K562 (cell line): ENCODE data around the gene CDH5. TPM values are rescaled to one million over a fixed set of nuclear protein-coding genes. Genes with fewer than 3 reads are reported as not detected.

Experiments used
- ATAC-seq: fragments of 200-7000 bp; cut with Tn5 transposase; 3 replicates; pipeline ENCODE4 v1.9.1; 2020; ENCODE audit warnings: moderate library complexity
- BruUV-seq: library from RNA; stranded (reverse); fragments of 400-500 nt; replicated peaks from 2 replicates; lab custom pipeline; 2021; lab: Mats Ljungman, UMichigan
- CTCF ChIA-PET: fragments of 300-600 bp; formaldehyde crosslinking; extraction: SDS; loops from one replicate; lab custom pipeline; 2021; ENCODE audit warnings: low intra/inter-chr PET ratio; lab: Yijun Ruan, JAX
- POLR2A ChIA-PET: fragments of 300-600, 350-650 bp; sonication (Branson Sonifier 250); formaldehyde crosslinking; extraction: SDS; loops from one replicate; lab custom pipeline; 2021; ENCODE audit warnings: antibody characterized with exemption, inconsistent platforms; lab: Yijun Ruan, JAX
- DNase-seq, 4 experiments: peaks; one replicate each; pipeline versions ENCODE4 v3.0.0 to v3.0.0-alpha.2; 2011 to 2018; ENCODE audit warnings: low spot score in 3 of 4, mixed read lengths in 3 of 4; ENCODE audit errors: extremely low read depth in 1 of 4
- FAIRE-seq: peaks from 2 replicates; lab custom pipeline; 2011; peaks lifted over from hg19 to GRCh38; lab: Jason Lieb, UNC
- H2AFZ ChIP-seq: 2 replicates; pipeline ENCODE4 v1.6.0; 2011; ENCODE audit warnings: low read depth, low read length, control low read depth, inconsistent platforms
- H3K27ac ChIP-seq: fragments of 200-600 bp; 3 replicates; pipeline ENCODE4 v1.8.0; 2011; ENCODE audit warnings: low read depth, mild to moderate bottlenecking, control low read depth, inconsistent platforms, low read length, moderate library complexity, mixed read lengths; ENCODE audit errors: extremely low read depth
- H3K27me3 ChIP-seq, 2 experiments: fragments of 300-600 bp in 1 of 2; 2 replicates in 1 of 2; 3 replicates in 1 of 2; pipeline versions ENCODE4 v1.6.0 to v1.8.0; 2011; ENCODE audit warnings: inconsistent platforms in 2 of 2, low read length in 2 of 2, mild to moderate bottlenecking in 1 of 2, mixed read lengths in 1 of 2, moderate library complexity in 1 of 2; ENCODE audit not compliant: control insufficient read depth in 2 of 2, insufficient read depth in 2 of 2
- H3K36me3 ChIP-seq: fragments of 300-600 bp; 3 replicates; pipeline ENCODE4 v1.8.0; 2011; ENCODE audit warnings: mild to moderate bottlenecking, low read length, inconsistent platforms; ENCODE audit not compliant: control insufficient read depth, insufficient read depth
- H3K4me1 ChIP-seq, 2 experiments: fragments of 200-600 bp in 1 of 2; replicated peaks in 1 of 2; 2 replicates in 1 of 2; 3 replicates in 1 of 2; pipeline versions ENCODE4 v1.5.1 to v1.8.0; 2011; ENCODE audit warnings: inconsistent platforms in 2 of 2, low read length in 2 of 2, mild to moderate bottlenecking in 1 of 2, mixed read lengths in 1 of 2, moderate library complexity in 1 of 2; ENCODE audit not compliant: control insufficient read depth in 2 of 2, insufficient read depth in 2 of 2
- H3K4me2 ChIP-seq: 2 replicates; pipeline ENCODE4 v1.6.1; 2011; ENCODE audit warnings: low read length, control low read depth, inconsistent platforms, mixed read lengths; ENCODE audit not compliant: insufficient read depth
- H3K4me3 ChIP-seq: fragments of 200-600 bp; sonication (generic), shearing (Covaris generic); 2 replicates; pipeline ENCODE4 v1.5.1; 2016; ENCODE audit warnings: control low read depth, inconsistent platforms
- H3K79me2 ChIP-seq: fragments of 200-600 bp; 3 replicates; pipeline ENCODE4 v1.8.0; 2011; ENCODE audit warnings: low read length, inconsistent platforms; ENCODE audit not compliant: control insufficient read depth, insufficient read depth
- H3K9ac ChIP-seq, 2 experiments: 2 replicates each; pipeline versions ENCODE4 v1.6.0 to v1.6.1; 2011; ENCODE audit warnings: low read depth in 2 of 2, low read length in 2 of 2, control low read depth in 1 of 2, inconsistent platforms in 1 of 2, mild to moderate bottlenecking in 1 of 2, mixed read lengths in 1 of 2; ENCODE audit not compliant: insufficient read depth in 1 of 2
- H3K9me1 ChIP-seq: one replicate; pipeline ENCODE4 v1.6.0; 2011; ENCODE audit warnings: inconsistent platforms, mild to moderate bottlenecking, low read length, moderate library complexity; ENCODE audit not compliant: control insufficient read depth, insufficient read depth
- H3K9me3 ChIP-seq: replicated peaks from 2 replicates; pipeline ENCODE4 v1.5.1; 2011; ENCODE audit warnings: low read depth, low read length, inconsistent platforms; ENCODE audit not compliant: control insufficient read depth, insufficient read depth
- H4K20me1 ChIP-seq: replicated peaks from 2 replicates; pipeline ENCODE4 v1.6.1; 2011; ENCODE audit warnings: low read length, inconsistent platforms, mixed read lengths; ENCODE audit not compliant: control insufficient read depth, insufficient read depth
- SAFB ChIP-seq: fragments of 200-400 bp; formaldehyde crosslinking; IDR thresholded peaks from 2 replicates; pipeline ENCODE4 v1.6.1; 2017; ENCODE audit warnings: low read depth, low read length, borderline replicate concordance
- ZBTB1 ChIP-seq: sonication (generic); formaldehyde crosslinking; IDR thresholded peaks from 2 replicates; pipeline ENCODE4 v1.8.1; 2023; ENCODE audit warnings: missing genetic modification reagents, low read depth, mild to moderate bottlenecking, borderline replicate concordance
- ZKSCAN1 ChIP-seq: fragments of 150-350 bp; IDR thresholded peaks from 2 replicates; pipeline ENCODE4 v1.6.1; 2016; ENCODE audit warnings: low read depth, low read length
- WGBS: fragments of 100-300 bp; shearing (Covaris generic); methylation state at CpG from one replicate; pipeline ENCODE4 v1.1.6; 2016; ENCODE audit warnings: low coverage, mixed read lengths; ENCODE audit not compliant: insufficient coverage; ENCODE audit errors: missing lambda C conversion rate; 5-methylcytosine and 5-hydroxymethylcytosine counted together
- in situ Hi-C: fragments of 300-500 bp; cut with MboI; formaldehyde crosslinking; loops from 4 replicates; pipeline ENCODE4 v1.15.0; 2018; ENCODE audit warnings: inconsistent platforms, mixed read lengths
- intact Hi-C: fragments of 100-400 bp; cut with micrococcal nuclease; formaldehyde crosslinking; loops from 2 replicates; pipeline ENCODE4 v1.14.2; 2022
- polyA plus RNA-seq, 8 experiments: library from polyadenylated mRNA; depleted of rRNA in 4 of 8; stranded (reverse) in 5 of 8; unstranded in 3 of 8; fragments of >200 nt; fragmentation: Nextera tagmentation in 2 of 8; fragmentation: Illumina TruSeq in 1 of 8; extraction: Ambion mirVana in 2 of 8; extraction: Trizol in 1 of 8; gene quantifications; 2 replicates each; pipeline versions ENCODE4 v1.2.1 to v1.2.3, GENCODE V29; 2011 to 2014; ENCODE audit warnings: inconsistent platforms in 1 of 8, missing spikeins in 1 of 8
- total RNA-seq, 7 experiments: library from RNA; depleted of rRNA in 6 of 7; stranded (reverse); fragments of >200 nt in 6 of 7; fragmentation: Illumina TruSeq in 2 of 7; extraction: Trizol in 2 of 7; gene quantifications; 2 replicates each; pipeline versions ENCODE4 v1.2.1 to v1.2.3, GENCODE V29; 2011 to 2021; ENCODE audit warnings: low replicate concordance in 1 of 7
- TF ChIP-seq, protein P1 (sequence below): fragments of 450-650 bp; IDR thresholded peaks from 2 replicates; pipeline ENCODE4 v1.6.1; 2016; ENCODE audit warnings: antibody characterized with exemption

Gene CDH5
- total and polyA plus RNA-seq, 9 of the 15 experiments (the other 6 are each of a cell fraction or from before 2014, with no cell fraction given), result not detected

DNA sequence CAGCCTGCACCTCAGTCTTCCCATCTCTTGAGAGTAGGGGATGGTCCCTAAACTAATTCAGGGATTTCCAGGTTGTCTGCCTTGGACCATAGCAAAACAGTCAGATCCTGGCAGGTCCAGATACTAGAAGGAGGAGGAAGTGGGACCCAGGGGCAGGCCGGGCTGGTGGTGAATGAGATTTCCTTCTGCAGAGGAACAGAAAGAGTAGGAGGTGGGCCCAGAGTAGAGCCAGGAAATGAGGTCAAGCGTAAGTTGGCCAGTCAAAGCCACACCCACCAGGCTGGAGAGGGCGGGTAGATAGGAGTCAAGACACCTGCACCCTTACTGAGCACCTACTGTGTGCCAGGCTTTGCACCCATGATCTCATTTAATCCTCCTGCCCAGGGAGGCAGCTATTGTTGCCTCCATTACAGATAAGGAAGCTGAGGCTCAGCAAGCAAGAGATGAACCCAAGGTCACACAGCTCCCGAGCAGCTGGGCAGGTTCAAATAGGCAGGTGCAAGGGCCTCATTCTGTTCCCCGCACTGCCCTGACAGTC, 2.6 kb downstream of the CDH5 start:
- no peak overlapping the region for H3K4me2 ChIP-seq
- no peaks in the 10 kb centered on the region for H4K20me1 ChIP-seq
- no peak overlapping the region for H3K9ac ChIP-seq
- H3K9me1 ChIP-seq, result no peaks in the 10 kb centered on the region
- no peak for ATAC-seq
- CTCF ChIA-PET, result no interaction called here
- in situ Hi-C loops, result no loop called here
- 0% methylated on average over 5 of the region's 5 CpGs for WGBS
- no peak for FAIRE-seq
- no peak overlapping the region for H2AFZ ChIP-seq
- intact Hi-C loops, result no loop called here
- no peak overlapping the region for H3K4me3 ChIP-seq
- peaks cover 2 to 16% of the 10 kb centered on the region in 2 experiments; a peak in 2 of 5 replicates for H3K27me3 ChIP-seq
- no peaks in the 10 kb centered on the region; a peak in 1 of 5 replicates for H3K4me1 ChIP-seq
- H3K36me3 ChIP-seq, result no peaks in the 10 kb centered on the region
- TF ChIP-seq ZKSCAN1 (peak; percentile 84), SAFB (no peak), ZBTB1 (no peak)
- TF ChIP-seq, protein P1, sequence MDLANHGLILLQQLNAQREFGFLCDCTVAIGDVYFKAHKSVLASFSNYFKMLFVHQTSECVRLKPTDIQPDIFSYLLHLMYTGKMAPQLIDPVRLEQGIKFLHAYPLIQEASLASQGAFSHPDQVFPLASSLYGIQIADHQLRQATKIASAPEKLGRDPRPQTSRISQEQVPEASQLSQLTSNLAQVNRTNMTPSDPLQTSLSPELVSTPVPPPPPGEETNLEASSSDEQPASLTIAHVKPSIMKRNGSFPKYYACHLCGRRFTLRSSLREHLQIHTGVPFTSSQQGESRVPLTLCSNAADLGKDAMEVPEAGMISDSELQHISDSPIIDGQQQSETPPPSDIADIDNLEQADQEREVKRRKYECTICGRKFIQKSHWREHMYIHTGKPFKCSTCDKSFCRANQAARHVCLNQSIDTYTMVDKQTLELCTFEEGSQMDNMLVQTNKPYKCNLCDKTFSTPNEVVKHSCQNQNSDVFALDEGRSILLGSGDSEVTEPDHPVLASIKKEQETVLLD, result no peak
- no peaks in the 10 kb centered on the region for H3K9me3 ChIP-seq
- H3K79me2 ChIP-seq, result no peaks in the 10 kb centered on the region
- H3K27ac ChIP-seq, result no peak overlapping the region
- no TSS peak for BruUV-seq
- no peak for DNase-seq
- POLR2A ChIA-PET, result interaction anchor here (0.9 kb wide), 1 partner anchor 60 kb away, joined by 6 read pairs; no protein-coding TSS in a partner anchor
